PC-3 (cell line): ENCODE results near the gene GAL3ST3.

Source experiments
- EZH2 ChIP-seq: fragments of 300-600 bp; sonication (generic); IDR thresholded peaks from one replicate; pipeline ENCODE4 v1.6.1; 2017; ENCODE audit warnings: antibody characterized with exemption, mild to moderate bottlenecking, low read length; ENCODE audit not compliant: unreplicated experiment
- EZH2phosphoT487 ChIP-seq: fragments of 300-600 bp; sonication (generic); IDR thresholded peaks from 2 replicates; pipeline ENCODE4 v1.6.1; 2018; ENCODE audit warnings: mild to moderate bottlenecking, antibody characterized with exemption, low read length, borderline replicate concordance
- TF ChIP-seq, protein P1 (sequence below): fragments of 300-600 bp; sonication (generic); conservative IDR thresholded peaks from 2 replicates; pipeline ENCODE4 v1.5.1; 2017; ENCODE audit warnings: antibody characterized with exemption, low read depth, mild to moderate bottlenecking, low read length

DNA sequence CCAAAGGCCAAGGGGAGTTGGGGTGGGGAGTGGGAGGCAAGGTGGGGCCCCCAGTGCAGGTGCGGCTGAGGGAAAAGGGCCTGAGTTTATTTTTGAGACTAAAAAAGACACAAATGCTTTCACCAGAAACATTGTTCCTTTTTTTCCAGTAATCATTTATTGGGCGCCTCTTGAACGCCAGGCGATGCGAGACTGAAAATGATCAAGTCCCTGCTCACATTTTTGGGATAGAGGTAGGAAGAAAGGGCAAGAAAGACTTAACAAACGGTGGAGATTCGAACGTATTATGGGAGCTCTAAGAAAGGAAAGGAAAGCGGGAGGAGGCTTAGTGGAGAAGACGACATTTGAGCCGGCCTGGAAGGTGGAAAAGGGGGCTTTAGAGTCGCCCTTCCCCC, 2.4 kb upstream of the GAL3ST3 start:
- TF ChIP-seq, protein P1, sequence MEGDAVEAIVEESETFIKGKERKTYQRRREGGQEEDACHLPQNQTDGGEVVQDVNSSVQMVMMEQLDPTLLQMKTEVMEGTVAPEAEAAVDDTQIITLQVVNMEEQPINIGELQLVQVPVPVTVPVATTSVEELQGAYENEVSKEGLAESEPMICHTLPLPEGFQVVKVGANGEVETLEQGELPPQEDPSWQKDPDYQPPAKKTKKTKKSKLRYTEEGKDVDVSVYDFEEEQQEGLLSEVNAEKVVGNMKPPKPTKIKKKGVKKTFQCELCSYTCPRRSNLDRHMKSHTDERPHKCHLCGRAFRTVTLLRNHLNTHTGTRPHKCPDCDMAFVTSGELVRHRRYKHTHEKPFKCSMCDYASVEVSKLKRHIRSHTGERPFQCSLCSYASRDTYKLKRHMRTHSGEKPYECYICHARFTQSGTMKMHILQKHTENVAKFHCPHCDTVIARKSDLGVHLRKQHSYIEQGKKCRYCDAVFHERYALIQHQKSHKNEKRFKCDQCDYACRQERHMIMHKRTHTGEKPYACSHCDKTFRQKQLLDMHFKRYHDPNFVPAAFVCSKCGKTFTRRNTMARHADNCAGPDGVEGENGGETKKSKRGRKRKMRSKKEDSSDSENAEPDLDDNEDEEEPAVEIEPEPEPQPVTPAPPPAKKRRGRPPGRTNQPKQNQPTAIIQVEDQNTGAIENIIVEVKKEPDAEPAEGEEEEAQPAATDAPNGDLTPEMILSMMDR, result no peak
- TF ChIP-seq EZH2 (no peak), EZH2phosphoT487 (no peak)
